Measurements from ENCODE around the gene UNC5C.

DNA sequence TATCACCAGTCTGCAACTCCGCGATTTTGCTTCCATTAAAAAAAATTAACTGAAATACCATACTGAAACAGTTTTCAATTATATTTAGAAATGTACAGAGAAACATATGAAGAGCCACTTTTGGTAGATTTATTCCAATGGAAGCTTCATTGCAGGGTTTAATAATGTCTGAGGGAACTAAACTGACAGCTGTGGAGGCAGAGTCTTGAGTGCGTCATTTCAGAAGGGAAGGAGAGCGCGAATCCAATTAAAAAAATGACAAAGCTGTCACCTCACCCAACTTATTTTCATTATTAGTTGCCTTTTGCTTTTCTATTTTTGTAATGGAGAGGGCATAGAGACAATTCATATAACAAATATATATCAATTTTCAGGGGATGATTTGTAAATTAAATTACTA lies 104.0 kb downstream of the UNC5C start:
- TF ChIP-seq, protein P1, sequence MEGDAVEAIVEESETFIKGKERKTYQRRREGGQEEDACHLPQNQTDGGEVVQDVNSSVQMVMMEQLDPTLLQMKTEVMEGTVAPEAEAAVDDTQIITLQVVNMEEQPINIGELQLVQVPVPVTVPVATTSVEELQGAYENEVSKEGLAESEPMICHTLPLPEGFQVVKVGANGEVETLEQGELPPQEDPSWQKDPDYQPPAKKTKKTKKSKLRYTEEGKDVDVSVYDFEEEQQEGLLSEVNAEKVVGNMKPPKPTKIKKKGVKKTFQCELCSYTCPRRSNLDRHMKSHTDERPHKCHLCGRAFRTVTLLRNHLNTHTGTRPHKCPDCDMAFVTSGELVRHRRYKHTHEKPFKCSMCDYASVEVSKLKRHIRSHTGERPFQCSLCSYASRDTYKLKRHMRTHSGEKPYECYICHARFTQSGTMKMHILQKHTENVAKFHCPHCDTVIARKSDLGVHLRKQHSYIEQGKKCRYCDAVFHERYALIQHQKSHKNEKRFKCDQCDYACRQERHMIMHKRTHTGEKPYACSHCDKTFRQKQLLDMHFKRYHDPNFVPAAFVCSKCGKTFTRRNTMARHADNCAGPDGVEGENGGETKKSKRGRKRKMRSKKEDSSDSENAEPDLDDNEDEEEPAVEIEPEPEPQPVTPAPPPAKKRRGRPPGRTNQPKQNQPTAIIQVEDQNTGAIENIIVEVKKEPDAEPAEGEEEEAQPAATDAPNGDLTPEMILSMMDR (IDR thresholded peaks at IDR 0.05), result no peak
- TF ChIP-seq POLR2A (IDR thresholded peaks at IDR 0.05), result no peak

Data from uterus (tissue), 2 donors.